Coronary artery (tissue), 2 donors: ENCODE results near the gene PLXNA3.

ENCODE experiments used
- DNase-seq: peaks from one replicate; pipeline ENCODE4 v3.0.0-alpha.2; 2017; ENCODE audit warnings: low spot score
- H3K27ac ChIP-seq, 2 donors: fragments of 200-600 bp; sonication (generic); one replicate each; pipeline ENCODE4 v1.5.1; 2016 to 2019
- H3K4me3 ChIP-seq: fragments of 200-600 bp; sonication (generic); 2 replicates; pipeline ENCODE4 v1.5.1; 2016; ENCODE audit warnings: mild to moderate bottlenecking, moderate library complexity
- CTCF ChIP-seq: fragments of 200-600 bp; sonication (generic); IDR thresholded peaks from one replicate; pipeline ENCODE4 v1.5.1; 2019; ENCODE audit warnings: antibody characterized with exemption

PLXNA3 gene

DNA sequence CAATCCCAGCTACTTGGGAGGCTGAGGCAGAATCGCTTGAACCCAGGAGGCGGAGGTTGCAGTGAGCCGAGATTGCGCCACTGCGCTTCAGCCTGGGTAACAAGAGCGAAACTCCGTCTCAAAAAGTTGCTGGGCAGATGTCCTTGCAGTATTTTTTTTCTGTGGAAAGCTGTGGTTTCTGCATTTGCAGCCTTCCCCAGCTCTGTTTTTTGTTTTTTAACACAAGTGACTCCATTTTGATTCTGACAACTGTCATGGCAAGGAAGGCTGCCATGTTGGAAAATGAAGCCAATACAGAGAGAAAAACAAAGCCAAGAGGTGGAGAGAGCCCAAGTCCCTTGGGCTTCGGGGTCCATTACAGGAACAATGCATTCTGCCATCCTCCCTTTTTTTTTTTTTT lies 44.0 kb downstream of the PLXNA3 start:
- no peak for DNase-seq
- TF ChIP-seq CTCF = no peak
- Histone ChIP-seq H3K27ac (no peak overlapping the region), H3K4me3 (no peak overlapping the region)

- no peak overlapping the region for H3K27ac ChIP-seq
- DNase-seq = no peak
- no peak for TF ChIP-seq CTCF
Observed at GRCh38 chrX:154502989-154503388, 44.9 kb downstream of the PLXNA3 start.

GRCh38 chrX:154505734-154506133 lies 47.7 kb downstream of the PLXNA3 start:
- TF ChIP-seq CTCF = no peak
- no peak for DNase-seq
- Histone ChIP-seq H3K4me3 (no peak overlapping the region), H3K27ac (no peak overlapping the region)

More at GRCh38 chrX:154502989-154503388, 44.9 kb downstream of the PLXNA3 start:
- no peak overlapping the region for H3K4me3 ChIP-seq

GRCh38 chrX:154506483-154507332 lies 48.6 kb downstream of the PLXNA3 start:
- Histone ChIP-seq H3K27ac (no peak overlapping the region), H3K4me3 (no peak overlapping the region)
- no peak for DNase-seq
- no peak for TF ChIP-seq CTCF

GRCh38 chrX:154507673-154508383 lies 49.7 kb downstream of the PLXNA3 start:
- no peak overlapping the region for H3K27ac ChIP-seq
- TF ChIP-seq CTCF = no peak
- no peak overlapping the region for H3K4me3 ChIP-seq
- no peak for DNase-seq

DNA sequence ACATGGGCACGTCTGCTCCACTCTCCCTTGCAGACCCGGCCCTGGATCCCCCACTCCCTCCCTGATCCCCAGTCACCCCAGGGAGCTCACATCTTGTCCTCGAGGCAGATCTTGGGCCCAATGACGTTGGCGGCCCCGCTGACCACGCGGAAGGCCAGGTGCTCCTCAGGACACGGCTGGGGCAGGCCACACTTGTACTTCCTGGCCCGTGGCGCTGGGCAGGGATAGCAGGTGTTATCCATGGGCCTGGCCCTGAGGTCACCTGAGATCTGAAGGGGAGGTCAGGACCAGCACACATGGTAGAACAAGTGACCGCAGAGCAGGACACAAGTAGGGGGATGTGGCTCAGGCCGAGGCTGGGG lies 50.3 kb downstream of the PLXNA3 start:
- Histone ChIP-seq H3K4me3 (no peak overlapping the region), H3K27ac (no peak overlapping the region)
- TF ChIP-seq CTCF = no peak
- DNase-seq = no peak

DNA sequence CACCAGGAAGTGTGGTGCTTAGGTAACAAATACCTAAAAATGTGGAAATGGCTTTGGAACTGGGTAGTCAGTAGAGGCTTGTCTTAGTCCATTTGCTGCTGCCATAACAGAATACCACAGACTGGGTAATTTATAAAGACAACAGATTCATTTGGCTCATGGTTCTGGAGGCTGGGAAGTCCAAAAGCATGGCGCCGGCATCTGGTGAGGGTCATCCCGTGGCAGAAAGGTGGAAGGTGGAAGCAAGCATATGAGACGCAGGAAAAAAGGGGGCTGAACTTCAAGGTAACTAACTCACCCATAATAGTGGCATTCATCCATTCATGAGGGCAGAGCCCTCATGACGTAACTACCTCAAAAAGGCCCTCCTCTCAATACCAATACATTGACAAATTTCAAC lies 51.4 kb downstream of the PLXNA3 start:
- no peak for TF ChIP-seq CTCF
- Histone ChIP-seq H3K4me3 (no peak overlapping the region), H3K27ac (no peak overlapping the region)
- no peak for DNase-seq
